ENCODE data around the gene AFF3. TPM values are rescaled to one million over a fixed set of nuclear protein-coding genes. Genes with fewer than 3 reads are reported as not detected.

Gene AFF3
- total RNA-seq, 1 donor from 2014 or later = 8.0 TPM

GRCh38 chr2:99562516-99562915, 579.9 kb downstream of the AFF3 start:
- no peak for DNase-seq
- Histone ChIP-seq H3K36me3 (no peaks in the 10 kb centered on the region), H3K4me1 (no peaks in the 10 kb centered on the region), H3K4me3 (no peak overlapping the region), H3K9me3 (replicated peaks) (no peaks in the 10 kb centered on the region), H3K27me3 (ENCODE audit: low read depth) (no peaks in the 10 kb centered on the region), H3K27ac (replicated peaks) (no peak overlapping the region)
- intact Hi-C loops (cut with micrococcal nuclease) = loop anchor here (10.0 kb wide), 1 partner anchor 682 kb away; no protein-coding TSS in a partner anchor
- TF ChIP-seq, protein P1, sequence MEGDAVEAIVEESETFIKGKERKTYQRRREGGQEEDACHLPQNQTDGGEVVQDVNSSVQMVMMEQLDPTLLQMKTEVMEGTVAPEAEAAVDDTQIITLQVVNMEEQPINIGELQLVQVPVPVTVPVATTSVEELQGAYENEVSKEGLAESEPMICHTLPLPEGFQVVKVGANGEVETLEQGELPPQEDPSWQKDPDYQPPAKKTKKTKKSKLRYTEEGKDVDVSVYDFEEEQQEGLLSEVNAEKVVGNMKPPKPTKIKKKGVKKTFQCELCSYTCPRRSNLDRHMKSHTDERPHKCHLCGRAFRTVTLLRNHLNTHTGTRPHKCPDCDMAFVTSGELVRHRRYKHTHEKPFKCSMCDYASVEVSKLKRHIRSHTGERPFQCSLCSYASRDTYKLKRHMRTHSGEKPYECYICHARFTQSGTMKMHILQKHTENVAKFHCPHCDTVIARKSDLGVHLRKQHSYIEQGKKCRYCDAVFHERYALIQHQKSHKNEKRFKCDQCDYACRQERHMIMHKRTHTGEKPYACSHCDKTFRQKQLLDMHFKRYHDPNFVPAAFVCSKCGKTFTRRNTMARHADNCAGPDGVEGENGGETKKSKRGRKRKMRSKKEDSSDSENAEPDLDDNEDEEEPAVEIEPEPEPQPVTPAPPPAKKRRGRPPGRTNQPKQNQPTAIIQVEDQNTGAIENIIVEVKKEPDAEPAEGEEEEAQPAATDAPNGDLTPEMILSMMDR (IDR thresholded peaks at IDR 0.05; ENCODE audit: borderline replicate concordance) = no peak

GRCh38 chr2:99561804-99562203, 580.6 kb downstream of the AFF3 start:
- no peaks in the 10 kb centered on the region for H3K27me3 ChIP-seq (ENCODE audit: low read depth)
- no peaks in the 10 kb centered on the region for H3K9me3 ChIP-seq (replicated peaks)
- no peak for DNase-seq
- no peak overlapping the region for H3K27ac ChIP-seq (replicated peaks)
- TF ChIP-seq, protein P1 (IDR thresholded peaks at IDR 0.05; ENCODE audit: borderline replicate concordance) = no peak
- H3K4me1 ChIP-seq = no peaks in the 10 kb centered on the region
- intact Hi-C loops (cut with micrococcal nuclease) = loop anchor here (10.0 kb wide), 1 partner anchor 683 kb away; no protein-coding TSS in a partner anchor
- no peaks in the 10 kb centered on the region for H3K36me3 ChIP-seq
- H3K4me3 ChIP-seq = no peak overlapping the region

GRCh38 chr2:99559075-99559662, 583.2 kb downstream of the AFF3 start:
- intact Hi-C loops (cut with micrococcal nuclease) = no loop called here
- TF ChIP-seq, protein P1 (IDR thresholded peaks at IDR 0.05; ENCODE audit: borderline replicate concordance) = peak; percentile 100
- no peak overlapping the region for H3K4me3 ChIP-seq
- no peaks in the 10 kb centered on the region for H3K4me1 ChIP-seq
- no peaks in the 10 kb centered on the region for H3K36me3 ChIP-seq
- H3K27me3 ChIP-seq (ENCODE audit: low read depth) = no peaks in the 10 kb centered on the region
- no peak overlapping the region for H3K27ac ChIP-seq (replicated peaks)
- H3K9me3 ChIP-seq (replicated peaks) = no peaks in the 10 kb centered on the region
- peak; percentile 88 for DNase-seq

GRCh38 chr2:99555404-99555803, 587.0 kb downstream of the AFF3 start:
- no peak overlapping the region for H3K27ac ChIP-seq (replicated peaks)
- peaks cover 5% of the 10 kb centered on the region for H3K4me1 ChIP-seq
- no peaks in the 10 kb centered on the region for H3K9me3 ChIP-seq (replicated peaks)
- TF ChIP-seq, protein P1 (IDR thresholded peaks at IDR 0.05; ENCODE audit: borderline replicate concordance) = no peak
- no peaks in the 10 kb centered on the region for H3K36me3 ChIP-seq
- DNase-seq = no peak
- intact Hi-C loops (cut with micrococcal nuclease) = no loop called here
- H3K27me3 ChIP-seq (ENCODE audit: low read depth) = no peaks in the 10 kb centered on the region
- no peak overlapping the region for H3K4me3 ChIP-seq

- H3K27ac ChIP-seq (replicated peaks) = no peak overlapping the region
- H3K36me3 ChIP-seq = no peaks in the 10 kb centered on the region
- H3K4me3 ChIP-seq = no peak overlapping the region
- H3K27me3 ChIP-seq (ENCODE audit: low read depth) = no peaks in the 10 kb centered on the region
- no peak for DNase-seq
- TF ChIP-seq, protein P1 (IDR thresholded peaks at IDR 0.05; ENCODE audit: borderline replicate concordance) = no peak
- peaks cover 5% of the 10 kb centered on the region for H3K4me1 ChIP-seq
- H3K9me3 ChIP-seq (replicated peaks) = no peaks in the 10 kb centered on the region
- intact Hi-C loops (cut with micrococcal nuclease) = no loop called here
Observed at GRCh38 chr2:99554871-99555270, 587.5 kb downstream of the AFF3 start.

All from left ventricle myocardium inferior (tissue), 1 donor.